ENCODE measurements around the gene LARGE1. TPM values are rescaled to one million over a fixed set of nuclear protein-coding genes. Genes with fewer than 3 reads are reported as not detected.

The LARGE1 gene
- total and polyA plus RNA-seq, 2 of the 8 experiments (the other 6 are each of a cell fraction or from before 2014, with no cell fraction given), result 43.7 to 83.0 TPM

DNA sequence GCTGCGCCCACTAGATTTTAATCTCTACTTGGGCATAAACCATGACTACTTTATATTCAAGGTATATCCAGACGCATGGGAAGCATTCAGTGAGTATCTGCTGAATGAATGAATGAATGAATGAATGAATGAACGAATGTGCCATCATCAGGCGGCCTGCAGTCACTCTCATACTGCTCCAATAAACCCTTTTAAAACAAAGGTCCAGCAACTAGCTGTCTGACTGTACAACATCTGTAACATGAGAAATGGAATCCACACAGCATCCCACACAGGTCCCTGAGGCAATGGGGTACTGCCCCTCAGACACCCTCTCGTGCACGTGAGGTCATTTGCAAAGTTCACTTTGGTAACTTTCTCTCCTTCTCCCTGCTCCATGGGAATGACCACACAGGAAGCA is 147.5 kb downstream of the LARGE1 start:
- H3K4ac ChIP-seq (replicated peaks; ENCODE audit: insufficient read length, low read depth, low read length), result no peak overlapping the region
- no peak overlapping the region for H2BK5ac ChIP-seq (ENCODE audit: low read depth, low read length)
- H3K9me3 ChIP-seq (ENCODE audit: insufficient read depth in 2 of 2, low read depth in 1 of 2, low read length in 1 of 2), result no peaks in the 10 kb centered on the region
- TF ChIP-seq, protein P1, sequence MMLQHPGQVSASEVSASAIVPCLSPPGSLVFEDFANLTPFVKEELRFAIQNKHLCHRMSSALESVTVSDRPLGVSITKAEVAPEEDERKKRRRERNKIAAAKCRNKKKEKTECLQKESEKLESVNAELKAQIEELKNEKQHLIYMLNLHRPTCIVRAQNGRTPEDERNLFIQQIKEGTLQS (IDR thresholded peaks at IDR 0.05; ENCODE audit: insufficient read depth, low read depth, low read length), result no peak
- TF ChIP-seq ZNF274 (IDR thresholded peaks at IDR 0.05; ENCODE audit: borderline replicate concordance, extremely low read depth, low read length) (no peak), HDAC2 (IDR thresholded peaks at IDR 0.05; ENCODE audit: borderline replicate concordance in 1 of 2, low read depth in 2 of 2, low read length in 2 of 2) (no peak), EGR1 (IDR thresholded peaks at IDR 0.05; ENCODE audit: borderline replicate concordance, low read depth, low read length) (no peak), SP4 (IDR thresholded peaks at IDR 0.05; ENCODE audit: low read length) (no peak), SAP30 (IDR thresholded peaks at IDR 0.05; ENCODE audit: insufficient read depth, insufficient replicate concordance, low read length) (no peak)
- TF ChIP-seq, protein P2, sequence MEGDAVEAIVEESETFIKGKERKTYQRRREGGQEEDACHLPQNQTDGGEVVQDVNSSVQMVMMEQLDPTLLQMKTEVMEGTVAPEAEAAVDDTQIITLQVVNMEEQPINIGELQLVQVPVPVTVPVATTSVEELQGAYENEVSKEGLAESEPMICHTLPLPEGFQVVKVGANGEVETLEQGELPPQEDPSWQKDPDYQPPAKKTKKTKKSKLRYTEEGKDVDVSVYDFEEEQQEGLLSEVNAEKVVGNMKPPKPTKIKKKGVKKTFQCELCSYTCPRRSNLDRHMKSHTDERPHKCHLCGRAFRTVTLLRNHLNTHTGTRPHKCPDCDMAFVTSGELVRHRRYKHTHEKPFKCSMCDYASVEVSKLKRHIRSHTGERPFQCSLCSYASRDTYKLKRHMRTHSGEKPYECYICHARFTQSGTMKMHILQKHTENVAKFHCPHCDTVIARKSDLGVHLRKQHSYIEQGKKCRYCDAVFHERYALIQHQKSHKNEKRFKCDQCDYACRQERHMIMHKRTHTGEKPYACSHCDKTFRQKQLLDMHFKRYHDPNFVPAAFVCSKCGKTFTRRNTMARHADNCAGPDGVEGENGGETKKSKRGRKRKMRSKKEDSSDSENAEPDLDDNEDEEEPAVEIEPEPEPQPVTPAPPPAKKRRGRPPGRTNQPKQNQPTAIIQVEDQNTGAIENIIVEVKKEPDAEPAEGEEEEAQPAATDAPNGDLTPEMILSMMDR (IDR thresholded peaks at IDR 0.05; ENCODE audit: control extremely low read depth in 1 of 3, insufficient read depth in 1 of 3, low read depth in 1 of 3, low read length in 3 of 3), result no peak
- no peaks in the 10 kb centered on the region for H3K27me3 ChIP-seq (replicated peaks in 1 of 4; ENCODE audit: control insufficient read depth in 3 of 4, extremely low read depth in 1 of 4, insufficient read depth in 3 of 4, low read length in 3 of 4)
- no peak overlapping the region for H2BK15ac ChIP-seq (ENCODE audit: low read length)
- no peak overlapping the region for H4K5ac ChIP-seq (ENCODE audit: insufficient read length, low read depth, low read length)
- peaks cover 33 to 40% of the 10 kb centered on the region in 2 experiments for H4K20me1 ChIP-seq (replicated peaks in 1 of 2; ENCODE audit: control insufficient read depth in 1 of 2, insufficient read depth in 2 of 2, low read length in 2 of 2)
- no peak overlapping the region for H2BK12ac ChIP-seq (ENCODE audit: low read depth, low read length)
- peaks cover 0 to 13% (median 5%) of the 10 kb centered on the region in 4 experiments; a peak in 6 of 7 replicates for H3K4me1 ChIP-seq (replicated peaks in 1 of 4; ENCODE audit: control insufficient read depth in 3 of 4, insufficient read depth in 4 of 4, low read length in 3 of 4)
- H3K36me3 ChIP-seq (ENCODE audit: control insufficient read depth in 2 of 4, insufficient read depth in 4 of 4, low read length in 3 of 4), result no peaks in the 10 kb centered on the region
- no peak overlapping the region; the same call in 1 of the 2 replicates for H4K8ac ChIP-seq (ENCODE audit: extremely low read depth, insufficient read depth, low read length)
- H2BK20ac ChIP-seq (ENCODE audit: low read length), result no peak overlapping the region
- H3K27ac ChIP-seq (ENCODE audit: low read depth, low read length), result no peak overlapping the region
- POLR2A ChIA-PET (ENCODE audit: partially characterized antibody), result no interaction called here
- H3K56ac ChIP-seq (replicated peaks; ENCODE audit: insufficient read length, low read depth, low read length), result no peak overlapping the region
- no peak overlapping the region for H2AFZ ChIP-seq (ENCODE audit: low read length)
- peaks cover 23% of the 10 kb centered on the region for H3K79me1 ChIP-seq (ENCODE audit: low read depth, low read length)
- no peak overlapping the region for H4K91ac ChIP-seq (replicated peaks; ENCODE audit: insufficient read length, low read length)
- 90% methylated on average over 6 of the region's 6 CpGs; no CpG with 5 or more reads in 1 of the 2 experiments for whole genome bisulfite sequencing, 2 experiments (ENCODE audit: extremely low coverage in 1 of 2, insufficient coverage in 1 of 2, insufficient read length in 1 of 2, insufficient replicate concordance in 2 of 2, low coverage in 1 of 2, low lambda C conversion rate in 2 of 2, missing lambda C conversion rate in 1 of 2)
- CTCF ChIA-PET (ENCODE audit: partially characterized antibody), result no interaction called here
- FAIRE-seq (no peak), DNase-seq (ENCODE audit: low read depth in 1 of 2, low spot score in 2 of 2) (no peak)
- H3K9ac ChIP-seq (replicated peaks in 1 of 4; ENCODE audit: extremely low read depth in 1 of 4, low read depth in 3 of 4, low read length in 3 of 4), result no peak overlapping the region
- no peak overlapping the region for H3K4me2 ChIP-seq (ENCODE audit: insufficient read depth in 1 of 2, low read depth in 2 of 2, low read length in 2 of 2)
- no peak overlapping the region for H3K18ac ChIP-seq (ENCODE audit: extremely low read depth, low read length)
- peaks cover 3 to 95% of the 10 kb centered on the region in 2 experiments for H3K79me2 ChIP-seq (ENCODE audit: control insufficient read depth in 1 of 2, insufficient read depth in 2 of 2, low read length in 2 of 2)
- H2AK5ac ChIP-seq (ENCODE audit: low read depth, low read length), result no peak overlapping the region
- no peak overlapping the region for H3K14ac ChIP-seq (ENCODE audit: insufficient read length)
- no peak overlapping the region for H2BK120ac ChIP-seq (replicated peaks; ENCODE audit: low read depth, low read length)
- H3K4me3 ChIP-seq (ENCODE audit: extremely low read depth in 1 of 4, insufficient read depth in 2 of 4, low read depth in 3 of 4, low read length in 4 of 4), result no peak overlapping the region
- no peaks in the 10 kb centered on the region for H3K23me2 ChIP-seq (ENCODE audit: low read depth, low read length)
- H3K23ac ChIP-seq (ENCODE audit: insufficient read length), result no peak overlapping the region
